Measurements from ENCODE around the gene CEBPA.

GRCh38 chr19:33280351-33280921 is 21.9 kb downstream of the CEBPA start:
- no peak for TF ChIP-seq EP300 (IDR thresholded peaks at IDR 0.05)
- TF ChIP-seq CTCF (IDR thresholded peaks at IDR 0.05) = no peak
- TF ChIP-seq POLR2AphosphoS5 (IDR thresholded peaks at IDR 0.05) = no peak
